ENCODE measurements around the gene C20orf204. TPM values are rescaled to one million over a fixed set of nuclear protein-coding genes. Genes with fewer than 3 reads are reported as not detected.
A peak's percentile ranks its signal among the peaks of the same experiment; 100 is the strongest.

The C20orf204 gene
- total and polyA plus RNA-seq, 10 of the 15 experiments (the other 5 are each of a cell fraction or from before 2014, with no cell fraction given) = 0.24 to 56.0 (median 12.4) TPM

DNA sequence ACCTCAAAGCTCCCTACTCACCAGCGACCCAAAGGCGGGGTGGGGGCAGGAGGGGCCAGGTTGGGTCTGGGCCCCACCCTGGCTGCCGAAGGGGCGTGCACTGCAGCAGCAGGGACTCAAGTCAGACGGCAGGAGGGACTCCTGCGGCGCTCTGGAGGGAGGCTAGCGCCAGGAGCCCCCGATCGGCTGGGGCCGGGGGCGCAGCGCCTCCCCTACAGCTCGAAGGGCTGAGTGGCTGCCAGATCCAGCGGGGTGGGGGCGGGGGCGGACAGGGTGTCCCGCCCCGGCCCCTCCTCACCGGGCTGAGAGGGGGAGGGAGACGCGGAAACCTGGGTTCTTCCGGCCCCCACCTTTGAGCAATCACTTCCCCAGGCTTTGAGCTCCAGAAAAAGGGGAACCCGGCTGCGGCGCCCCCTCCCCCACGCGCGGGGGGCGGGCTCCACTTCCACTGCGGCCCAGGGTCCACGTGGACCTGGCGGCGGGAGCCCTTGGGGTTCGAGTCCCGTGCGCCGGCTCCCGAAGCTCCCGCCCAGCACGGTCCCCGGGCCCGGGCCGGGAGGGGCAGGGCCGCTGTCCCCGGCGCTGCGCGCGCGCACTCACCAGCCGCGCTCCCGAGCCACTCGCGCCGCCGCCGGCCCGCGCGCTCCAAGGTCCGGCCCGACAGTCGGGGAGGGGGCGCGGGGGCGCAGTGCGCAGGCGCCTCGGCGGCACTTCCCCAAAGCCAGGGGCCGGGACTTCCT is 43.5 kb downstream of the C20orf204 start, which contains the start of gene RGS19 (continued):
- TF ChIP-seq, protein P1, sequence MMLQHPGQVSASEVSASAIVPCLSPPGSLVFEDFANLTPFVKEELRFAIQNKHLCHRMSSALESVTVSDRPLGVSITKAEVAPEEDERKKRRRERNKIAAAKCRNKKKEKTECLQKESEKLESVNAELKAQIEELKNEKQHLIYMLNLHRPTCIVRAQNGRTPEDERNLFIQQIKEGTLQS (IDR thresholded peaks at IDR 0.05; ENCODE audit: borderline replicate concordance, extremely low read depth, low read depth, low read length) = no peak
- peak; percentile 76 for TF ChIP-seq ZNF217 (IDR thresholded peaks at IDR 0.05)
- no peak; the same call in 1 of the 2 replicates for TF ChIP-seq TBL1XR1 (IDR thresholded peaks at IDR 0.05; ENCODE audit: low read depth, low read length)
- no peak for TF ChIP-seq RAD21 (IDR thresholded peaks at IDR 0.05; ENCODE audit: insufficient read depth, low read depth, low read length)
- TF ChIP-seq BHLHE40 (IDR thresholded peaks at IDR 0.05; ENCODE audit: borderline replicate concordance in 1 of 2, low read depth in 2 of 2, low read length in 1 of 2) = peak; percentile 84 to 97
- TF ChIP-seq PML (IDR thresholded peaks at IDR 0.05; ENCODE audit: low read length) = no peak
- TF ChIP-seq POLR2AphosphoS2 (IDR thresholded peaks at IDR 0.05; ENCODE audit: low read depth, low read length) = no peak
- TF ChIP-seq RELA (IDR thresholded peaks at IDR 0.05; ENCODE audit: borderline replicate concordance, partially characterized antibody) = no peak
- TF ChIP-seq, protein P2, sequence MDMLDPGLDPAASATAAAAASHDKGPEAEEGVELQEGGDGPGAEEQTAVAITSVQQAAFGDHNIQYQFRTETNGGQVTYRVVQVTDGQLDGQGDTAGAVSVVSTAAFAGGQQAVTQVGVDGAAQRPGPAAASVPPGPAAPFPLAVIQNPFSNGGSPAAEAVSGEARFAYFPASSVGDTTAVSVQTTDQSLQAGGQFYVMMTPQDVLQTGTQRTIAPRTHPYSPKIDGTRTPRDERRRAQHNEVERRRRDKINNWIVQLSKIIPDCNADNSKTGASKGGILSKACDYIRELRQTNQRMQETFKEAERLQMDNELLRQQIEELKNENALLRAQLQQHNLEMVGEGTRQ (IDR thresholded peaks at IDR 0.05; ENCODE audit: borderline replicate concordance, low read depth, low read length) = no peak
- no peak for TF ChIP-seq RCOR1 (conservative IDR thresholded peaks at IDR 0.05; ENCODE audit: low read depth, low read length)
- TF ChIP-seq ETV6 (conservative IDR thresholded peaks at IDR 0.05 in 1 of 2, IDR thresholded peaks at IDR 0.05 in 1 of 2; ENCODE audit: borderline replicate concordance in 1 of 2, low read depth in 1 of 2) = peak in 1 of 2 experiments; percentile 63; a peak in 1 of 4 replicates
- no peak for TF ChIP-seq MYB (IDR thresholded peaks at IDR 0.05; ENCODE audit: borderline replicate concordance, low read depth, low read length)
- TF ChIP-seq RUNX3 (IDR thresholded peaks at IDR 0.05; ENCODE audit: low read length) = 0 out of 2 replicates have a peak, but pooled peaks have one; percentile 10
- no peak for TF ChIP-seq SREBF2 (IDR thresholded peaks at IDR 0.05; ENCODE audit: low read length)
- no peak for TF ChIP-seq HDAC6 (IDR thresholded peaks at IDR 0.05; ENCODE audit: unreplicated experiment)
- TF ChIP-seq, protein P3, sequence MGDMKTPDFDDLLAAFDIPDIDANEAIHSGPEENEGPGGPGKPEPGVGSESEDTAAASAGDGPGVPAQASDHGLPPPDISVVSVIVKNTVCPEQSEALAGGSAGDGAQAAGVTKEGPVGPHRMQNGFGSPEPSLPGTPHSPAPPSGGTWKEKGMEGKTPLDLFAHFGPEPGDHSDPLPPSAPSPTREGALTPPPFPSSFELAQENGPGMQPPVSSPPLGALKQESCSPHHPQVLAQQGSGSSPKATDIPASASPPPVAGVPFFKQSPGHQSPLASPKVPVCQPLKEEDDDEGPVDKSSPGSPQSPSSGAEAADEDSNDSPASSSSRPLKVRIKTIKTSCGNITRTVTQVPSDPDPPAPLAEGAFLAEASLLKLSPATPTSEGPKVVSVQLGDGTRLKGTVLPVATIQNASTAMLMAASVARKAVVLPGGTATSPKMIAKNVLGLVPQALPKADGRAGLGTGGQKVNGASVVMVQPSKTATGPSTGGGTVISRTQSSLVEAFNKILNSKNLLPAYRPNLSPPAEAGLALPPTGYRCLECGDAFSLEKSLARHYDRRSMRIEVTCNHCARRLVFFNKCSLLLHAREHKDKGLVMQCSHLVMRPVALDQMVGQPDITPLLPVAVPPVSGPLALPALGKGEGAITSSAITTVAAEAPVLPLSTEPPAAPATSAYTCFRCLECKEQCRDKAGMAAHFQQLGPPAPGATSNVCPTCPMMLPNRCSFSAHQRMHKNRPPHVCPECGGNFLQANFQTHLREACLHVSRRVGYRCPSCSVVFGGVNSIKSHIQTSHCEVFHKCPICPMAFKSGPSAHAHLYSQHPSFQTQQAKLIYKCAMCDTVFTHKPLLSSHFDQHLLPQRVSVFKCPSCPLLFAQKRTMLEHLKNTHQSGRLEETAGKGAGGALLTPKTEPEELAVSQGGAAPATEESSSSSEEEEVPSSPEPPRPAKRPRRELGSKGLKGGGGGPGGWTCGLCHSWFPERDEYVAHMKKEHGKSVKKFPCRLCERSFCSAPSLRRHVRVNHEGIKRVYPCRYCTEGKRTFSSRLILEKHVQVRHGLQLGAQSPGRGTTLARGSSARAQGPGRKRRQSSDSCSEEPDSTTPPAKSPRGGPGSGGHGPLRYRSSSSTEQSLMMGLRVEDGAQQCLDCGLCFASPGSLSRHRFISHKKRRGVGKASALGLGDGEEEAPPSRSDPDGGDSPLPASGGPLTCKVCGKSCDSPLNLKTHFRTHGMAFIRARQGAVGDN (IDR thresholded peaks at IDR 0.05) = peak; percentile 59; the same call in 1 of the 2 replicates
- peak; percentile 18; the same call in 1 of the 2 replicates for TF ChIP-seq RB1 (IDR thresholded peaks at IDR 0.05; ENCODE audit: borderline replicate concordance)
- TF ChIP-seq, protein P4, sequence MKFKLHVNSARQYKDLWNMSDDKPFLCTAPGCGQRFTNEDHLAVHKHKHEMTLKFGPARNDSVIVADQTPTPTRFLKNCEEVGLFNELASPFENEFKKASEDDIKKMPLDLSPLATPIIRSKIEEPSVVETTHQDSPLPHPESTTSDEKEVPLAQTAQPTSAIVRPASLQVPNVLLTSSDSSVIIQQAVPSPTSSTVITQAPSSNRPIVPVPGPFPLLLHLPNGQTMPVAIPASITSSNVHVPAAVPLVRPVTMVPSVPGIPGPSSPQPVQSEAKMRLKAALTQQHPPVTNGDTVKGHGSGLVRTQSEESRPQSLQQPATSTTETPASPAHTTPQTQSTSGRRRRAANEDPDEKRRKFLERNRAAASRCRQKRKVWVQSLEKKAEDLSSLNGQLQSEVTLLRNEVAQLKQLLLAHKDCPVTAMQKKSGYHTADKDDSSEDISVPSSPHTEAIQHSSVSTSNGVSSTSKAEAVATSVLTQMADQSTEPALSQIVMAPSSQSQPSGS (IDR thresholded peaks at IDR 0.05; ENCODE audit: low read length) = no peak
- TF ChIP-seq, protein P5, sequence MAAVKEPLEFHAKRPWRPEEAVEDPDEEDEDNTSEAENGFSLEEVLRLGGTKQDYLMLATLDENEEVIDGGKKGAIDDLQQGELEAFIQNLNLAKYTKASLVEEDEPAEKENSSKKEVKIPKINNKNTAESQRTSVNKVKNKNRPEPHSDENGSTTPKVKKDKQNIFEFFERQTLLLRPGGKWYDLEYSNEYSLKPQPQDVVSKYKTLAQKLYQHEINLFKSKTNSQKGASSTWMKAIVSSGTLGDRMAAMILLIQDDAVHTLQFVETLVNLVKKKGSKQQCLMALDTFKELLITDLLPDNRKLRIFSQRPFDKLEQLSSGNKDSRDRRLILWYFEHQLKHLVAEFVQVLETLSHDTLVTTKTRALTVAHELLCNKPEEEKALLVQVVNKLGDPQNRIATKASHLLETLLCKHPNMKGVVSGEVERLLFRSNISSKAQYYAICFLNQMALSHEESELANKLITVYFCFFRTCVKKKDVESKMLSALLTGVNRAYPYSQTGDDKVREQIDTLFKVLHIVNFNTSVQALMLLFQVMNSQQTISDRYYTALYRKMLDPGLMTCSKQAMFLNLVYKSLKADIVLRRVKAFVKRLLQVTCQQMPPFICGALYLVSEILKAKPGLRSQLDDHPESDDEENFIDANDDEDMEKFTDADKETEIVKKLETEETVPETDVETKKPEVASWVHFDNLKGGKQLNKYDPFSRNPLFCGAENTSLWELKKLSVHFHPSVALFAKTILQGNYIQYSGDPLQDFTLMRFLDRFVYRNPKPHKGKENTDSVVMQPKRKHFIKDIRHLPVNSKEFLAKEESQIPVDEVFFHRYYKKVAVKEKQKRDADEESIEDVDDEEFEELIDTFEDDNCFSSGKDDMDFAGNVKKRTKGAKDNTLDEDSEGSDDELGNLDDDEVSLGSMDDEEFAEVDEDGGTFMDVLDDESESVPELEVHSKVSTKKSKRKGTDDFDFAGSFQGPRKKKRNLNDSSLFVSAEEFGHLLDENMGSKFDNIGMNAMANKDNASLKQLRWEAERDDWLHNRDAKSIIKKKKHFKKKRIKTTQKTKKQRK (IDR thresholded peaks at IDR 0.05; ENCODE audit: low read depth, low read length) = no peak

All from GM12878 (cell line).